HG02798 (cell line): ENCODE results near the gene MAP3K15.

Source experiments
- ATAC-seq: cut with Tn5 transposase; IDR thresholded peaks from one replicate; pipeline ENCODE4 v1.9.1; 2021; ENCODE audit warnings: mild to moderate bottlenecking; ENCODE audit not compliant: unreplicated experiment, poor library complexity

The MAP3K15 gene

DNA sequence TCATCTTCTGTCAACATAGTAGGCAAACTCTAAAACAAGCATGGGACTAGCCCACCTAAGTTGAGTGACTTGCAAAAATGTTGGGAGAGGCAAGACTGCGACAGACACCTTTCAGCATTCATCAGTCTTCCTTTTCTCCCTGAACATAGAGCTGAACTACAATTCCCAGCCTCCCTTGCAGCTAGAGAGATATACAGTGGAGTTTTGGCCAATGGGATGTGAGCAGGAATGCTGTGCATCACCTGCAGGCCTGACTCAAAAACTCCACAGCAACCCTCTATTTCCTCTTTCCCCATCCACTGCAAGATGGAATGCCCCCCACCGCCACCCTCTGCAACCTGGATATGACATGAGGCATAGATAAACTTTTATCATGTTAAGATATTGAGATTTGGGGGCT lies 105.0 kb downstream of the MAP3K15 start:
- no peak for ATAC-seq

DNA sequence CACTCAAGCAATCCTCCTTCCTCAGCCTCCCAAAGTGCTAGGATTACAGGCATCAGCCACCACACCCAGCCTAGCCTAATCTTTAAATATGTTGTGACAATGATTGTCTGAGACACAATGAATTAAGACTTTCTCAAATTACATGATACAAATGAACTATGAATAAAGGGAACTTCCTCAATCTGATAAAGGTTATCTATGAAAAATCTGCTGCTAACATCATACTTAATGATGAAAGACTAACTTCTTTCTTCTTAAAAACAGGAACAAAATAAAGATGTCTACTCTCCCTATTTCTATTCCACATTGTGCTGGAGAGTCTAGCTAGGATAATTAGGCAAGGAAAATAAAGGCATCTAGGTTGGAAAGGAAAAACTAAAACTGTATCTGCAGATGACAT lies 111.6 kb downstream of the MAP3K15 start:
- no peak for ATAC-seq

DNA sequence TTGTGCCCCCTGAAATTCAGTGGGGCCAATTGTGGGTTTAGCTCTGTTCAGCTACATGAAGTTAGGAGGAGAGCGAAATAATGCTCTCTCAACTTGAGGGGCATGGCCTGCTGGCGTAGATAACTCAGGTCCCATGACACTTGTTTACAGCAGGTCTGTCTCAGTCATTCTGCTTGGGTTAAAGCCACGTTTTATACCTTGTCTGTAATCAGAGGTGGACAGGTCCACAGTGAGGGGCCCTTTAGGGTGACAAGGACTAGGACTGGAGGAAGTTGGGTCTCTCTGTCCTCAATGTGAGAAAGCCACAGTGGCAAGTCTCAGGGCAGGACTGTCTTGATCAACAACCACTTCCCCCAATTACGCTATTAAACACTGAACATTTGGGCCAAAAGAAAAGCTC lies 122.6 kb downstream of the MAP3K15 start:
- no peak for ATAC-seq

DNA sequence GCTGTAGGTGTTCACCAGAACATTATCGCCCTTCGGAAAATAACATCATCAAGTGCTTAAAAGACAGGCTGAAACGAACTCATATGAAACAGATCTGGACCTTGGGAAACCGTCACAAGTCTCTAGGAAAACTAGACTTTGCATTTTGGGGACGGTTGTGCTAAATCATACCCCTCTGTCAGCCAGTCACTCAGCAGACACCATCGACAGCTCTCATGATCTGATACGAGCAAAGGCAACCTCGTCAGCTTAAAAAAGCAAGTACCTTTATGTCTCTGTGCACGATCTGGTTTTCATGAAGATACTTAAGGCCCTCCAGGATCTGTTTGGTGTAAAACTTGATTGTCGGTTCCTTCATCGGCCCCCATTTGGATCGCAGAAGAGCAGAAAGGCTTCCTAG lies 123.2 kb downstream of the MAP3K15 start:
- no peak for ATAC-seq

DNA sequence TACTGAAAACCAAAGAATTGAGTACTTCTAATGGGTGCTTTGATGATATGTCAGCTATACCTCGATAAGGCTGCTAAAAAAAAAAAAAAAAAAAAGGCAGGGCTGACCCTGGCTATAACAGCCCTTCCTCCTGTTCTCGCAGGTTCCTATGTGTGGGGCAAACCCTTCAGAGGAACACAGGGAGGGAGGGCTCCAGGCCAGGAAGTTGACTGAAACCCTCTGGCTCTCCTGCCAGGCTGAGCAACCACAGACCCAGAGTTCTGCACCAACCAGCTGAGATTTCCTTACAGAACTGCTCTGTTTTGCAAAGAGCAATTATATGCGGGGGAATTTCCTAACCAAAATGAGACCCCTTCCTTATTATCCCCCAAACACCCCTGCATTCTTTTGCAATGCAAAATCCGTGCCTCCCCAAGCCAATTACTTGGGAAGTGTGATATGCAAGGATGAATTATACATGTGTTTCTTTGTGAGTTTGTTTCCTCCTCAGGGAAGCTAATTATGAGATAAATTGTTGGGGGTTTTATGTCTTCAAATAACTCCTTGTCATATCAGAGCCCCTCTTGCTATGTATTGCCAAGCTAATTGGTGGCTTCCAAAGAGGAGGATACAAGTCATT lies 126.0 kb downstream of the MAP3K15 start:
- ATAC-seq = no peak

DNA sequence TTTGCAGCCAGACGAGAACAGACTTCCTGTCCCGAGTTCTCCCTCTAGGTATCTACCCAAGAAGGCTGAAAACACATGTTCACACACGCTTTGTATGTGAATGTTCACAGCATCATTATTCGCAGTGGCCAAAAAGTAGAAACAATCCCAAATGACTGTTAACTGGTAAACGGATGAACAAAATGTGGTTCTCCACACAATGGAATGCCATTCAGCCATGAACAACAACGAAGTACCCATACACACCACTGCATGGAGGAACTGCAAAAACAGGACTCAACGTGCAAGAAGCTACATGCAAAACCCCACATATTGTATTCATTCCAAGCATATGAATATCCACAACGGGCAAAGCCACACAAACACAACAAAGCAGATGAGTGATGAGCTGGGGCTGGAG lies 126.6 kb downstream of the MAP3K15 start:
- no peak for ATAC-seq

DNA sequence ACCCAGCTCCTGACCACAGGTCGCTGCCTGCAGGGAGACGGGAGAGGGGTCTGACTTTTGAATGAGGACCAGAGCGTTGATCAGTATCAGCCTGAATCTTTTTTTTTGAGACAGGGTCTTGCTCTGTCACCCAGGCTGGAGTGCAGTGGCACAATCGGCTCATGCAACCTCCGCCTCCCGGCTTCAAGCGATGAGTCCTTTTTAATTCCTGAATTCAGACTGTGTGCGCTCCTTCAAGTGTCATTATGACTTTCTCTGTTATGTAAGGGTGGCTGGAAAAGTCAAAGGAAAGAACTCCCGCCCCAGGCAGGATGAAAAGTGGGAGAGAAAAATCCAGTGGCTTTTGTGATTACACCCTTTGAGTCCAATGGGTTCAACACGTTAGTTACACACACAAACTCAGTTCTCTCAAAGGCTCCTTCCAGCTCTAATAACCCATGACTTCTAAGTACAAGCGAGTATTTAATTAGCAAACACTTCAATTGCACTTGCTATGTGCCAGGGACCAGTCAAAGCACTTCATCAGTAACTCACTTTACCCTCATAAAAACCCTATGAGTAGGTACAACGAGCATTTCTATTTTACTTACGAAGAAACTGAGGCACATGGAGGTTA lies 127.1 kb downstream of the MAP3K15 start:
- ATAC-seq = no peak

DNA sequence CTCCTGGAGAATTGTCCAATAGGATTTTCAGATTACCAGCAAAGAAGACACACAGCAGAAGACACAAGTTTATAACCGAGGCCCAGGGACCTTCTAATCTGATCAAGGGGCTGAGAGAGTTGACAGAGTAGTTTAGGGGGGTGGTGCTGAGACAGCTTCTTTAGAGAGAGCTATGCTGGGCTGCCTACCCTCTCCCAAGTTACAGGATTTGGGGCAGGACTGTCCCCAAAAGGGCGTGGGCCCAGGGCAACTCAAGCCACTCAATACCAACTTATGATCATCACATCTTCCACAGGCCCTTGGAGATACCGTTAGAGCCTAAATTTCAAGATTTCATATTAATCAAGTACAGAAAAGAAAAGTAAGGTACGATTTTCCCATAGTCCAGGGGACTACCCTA lies 128.6 kb downstream of the MAP3K15 start:
- no peak for ATAC-seq

DNA sequence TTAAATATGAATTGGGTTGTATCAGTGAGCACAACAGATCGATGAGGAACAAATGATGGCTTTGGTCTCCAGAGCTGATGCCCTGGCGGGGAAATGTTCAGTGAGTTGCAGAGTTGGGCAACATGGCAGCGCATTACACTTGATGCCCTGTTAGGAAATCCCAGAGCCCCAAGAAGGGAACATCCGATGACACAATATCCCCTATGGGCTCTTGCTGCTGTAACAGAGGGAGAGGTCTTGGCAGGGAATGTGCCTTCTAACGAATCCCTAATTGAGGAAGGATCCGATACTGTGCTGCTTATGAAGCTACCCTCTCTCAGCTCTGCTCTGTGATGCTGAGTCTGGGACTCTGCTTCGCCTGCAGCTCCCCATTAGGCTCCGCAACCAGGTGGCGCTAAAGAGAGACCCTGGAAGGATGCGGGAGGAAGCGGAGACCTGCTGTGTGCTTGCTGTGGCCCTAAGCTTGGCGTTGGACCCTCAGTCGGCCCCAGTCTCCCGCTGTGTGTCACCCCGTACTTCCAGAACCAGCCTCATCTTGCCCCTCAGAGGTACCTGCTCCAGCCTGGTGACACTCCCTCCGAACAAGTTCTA lies 132.7 kb downstream of the MAP3K15 start:
- peak; percentile 65 for ATAC-seq

DNA sequence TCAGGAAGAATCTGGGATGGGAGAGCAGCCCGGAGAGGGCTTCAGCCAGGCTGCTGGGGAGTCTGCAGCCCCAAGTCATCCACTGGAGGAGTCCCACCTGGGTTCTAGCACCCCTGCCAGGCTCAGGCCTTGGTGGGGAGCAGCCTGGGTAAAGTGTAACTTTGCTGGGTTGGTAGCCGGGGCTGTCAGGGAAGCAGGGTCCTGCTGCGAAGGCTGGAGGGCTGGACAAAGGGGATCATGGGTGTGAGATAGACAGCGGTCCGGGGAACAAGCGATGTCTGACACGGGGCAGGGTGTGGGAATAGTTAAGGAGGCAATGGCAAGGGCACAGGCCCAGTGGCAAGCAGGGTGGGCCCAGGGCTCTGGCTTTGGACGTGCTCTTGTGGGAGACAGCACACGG lies 134.0 kb downstream of the MAP3K15 start:
- no peak for ATAC-seq

DNA sequence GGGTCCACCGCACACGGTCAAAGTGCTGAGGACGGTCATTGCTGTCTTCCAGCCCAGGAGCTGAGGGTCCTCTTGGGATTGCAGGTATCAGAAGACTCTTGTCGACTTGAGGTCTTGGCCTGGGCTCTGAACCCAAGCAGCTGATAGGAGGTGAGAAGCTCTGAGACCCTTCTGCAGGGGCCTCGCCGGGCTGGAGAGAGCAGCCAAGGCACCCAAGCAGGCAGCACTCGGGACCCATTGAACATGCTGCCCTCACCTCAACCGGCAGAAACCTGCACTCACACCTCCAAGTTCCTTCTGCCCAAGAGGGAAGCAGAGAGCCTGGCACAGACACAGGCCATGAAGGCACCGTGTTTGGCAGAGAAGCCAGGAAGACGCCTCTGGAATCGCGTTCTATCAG lies 137.5 kb downstream of the MAP3K15 start:
- ATAC-seq = no peak

DNA sequence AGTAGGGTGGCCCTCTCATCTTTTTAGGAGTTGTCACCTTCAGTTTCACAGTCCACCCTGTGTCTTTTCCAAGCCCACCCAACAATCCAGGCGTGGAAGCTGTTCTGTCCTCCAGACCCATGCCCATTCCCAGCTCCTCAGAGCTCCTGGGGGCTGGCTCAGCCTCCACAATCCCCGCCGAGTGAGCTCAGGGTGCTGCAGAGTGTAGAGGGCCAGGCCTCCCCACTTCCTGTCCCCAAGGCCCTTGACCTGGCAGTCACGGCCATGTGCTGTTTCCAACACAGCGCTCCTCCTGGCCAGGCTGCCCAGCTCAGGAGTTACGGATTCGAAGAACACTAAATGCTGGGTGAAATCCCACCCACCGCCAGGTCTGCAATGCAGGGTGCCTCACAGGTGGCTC lies 139.8 kb downstream of the MAP3K15 start:
- no peak for ATAC-seq

DNA sequence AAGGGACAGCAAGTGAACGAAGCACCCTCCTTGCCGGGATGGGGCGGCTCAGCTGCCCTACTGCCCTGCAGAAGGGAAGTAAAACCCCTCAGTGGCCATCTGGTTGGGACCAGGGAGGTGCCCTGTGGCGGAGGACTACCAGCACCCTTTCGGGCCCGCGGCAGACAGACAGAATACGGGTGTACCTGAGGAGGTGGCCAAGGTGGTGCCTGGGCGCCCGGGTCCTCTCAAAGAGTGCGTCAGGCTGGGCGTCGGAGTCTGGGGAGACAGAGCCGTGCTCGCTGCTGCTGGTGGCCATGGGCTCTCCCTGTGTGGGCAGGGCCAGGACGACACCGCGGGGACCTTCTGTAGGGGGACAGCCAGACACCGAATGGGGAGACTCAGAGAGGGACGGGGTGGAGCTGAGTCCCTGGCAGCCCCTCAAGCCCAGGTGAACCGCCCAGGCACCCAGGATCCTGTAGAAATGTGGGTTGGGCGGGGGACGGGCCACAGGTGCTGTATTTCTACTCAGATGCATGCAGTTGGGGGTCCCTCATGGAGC lies 141.9 kb downstream of the MAP3K15 start:
- no peak for ATAC-seq

DNA sequence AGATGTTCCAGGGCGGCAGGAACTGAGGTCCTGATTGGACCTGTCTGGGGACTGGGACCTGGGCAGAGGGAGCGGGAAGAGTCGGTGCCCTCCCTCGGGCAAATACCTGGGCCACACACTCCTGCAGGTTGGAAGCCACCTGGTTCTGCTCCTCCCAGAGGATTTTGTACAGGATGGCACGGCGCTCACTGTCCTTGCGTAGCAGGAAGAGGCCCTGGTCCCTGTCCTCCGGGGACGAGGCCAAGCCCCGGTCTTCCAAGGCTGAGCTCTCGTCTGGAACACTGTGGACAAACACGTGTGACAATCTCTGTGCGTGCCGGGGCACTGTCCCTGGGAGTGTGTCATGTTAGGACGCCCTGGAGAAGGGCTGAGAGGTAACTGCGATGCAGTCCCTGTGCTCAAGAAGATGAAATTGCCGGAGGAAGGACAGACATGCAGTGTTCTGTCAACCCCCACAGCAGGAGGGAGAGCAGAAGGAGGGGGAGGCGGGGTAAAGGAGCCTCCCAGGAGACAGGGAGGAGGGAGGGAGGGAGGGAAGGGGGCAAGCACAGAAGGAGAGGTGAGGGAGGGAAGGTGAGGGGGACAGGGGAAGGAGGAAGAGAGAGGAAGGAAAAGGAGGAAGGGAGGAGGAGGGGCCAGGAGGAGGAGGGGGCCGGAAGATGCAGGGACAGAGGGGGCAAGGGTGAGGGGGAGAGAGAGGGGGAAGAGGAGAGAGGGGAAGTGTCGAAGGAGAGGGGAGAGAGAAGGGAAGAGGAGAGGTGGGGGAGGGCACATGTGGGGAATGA lies 142.6 kb downstream of the MAP3K15 start:
- peak; percentile 26 for ATAC-seq

DNA sequence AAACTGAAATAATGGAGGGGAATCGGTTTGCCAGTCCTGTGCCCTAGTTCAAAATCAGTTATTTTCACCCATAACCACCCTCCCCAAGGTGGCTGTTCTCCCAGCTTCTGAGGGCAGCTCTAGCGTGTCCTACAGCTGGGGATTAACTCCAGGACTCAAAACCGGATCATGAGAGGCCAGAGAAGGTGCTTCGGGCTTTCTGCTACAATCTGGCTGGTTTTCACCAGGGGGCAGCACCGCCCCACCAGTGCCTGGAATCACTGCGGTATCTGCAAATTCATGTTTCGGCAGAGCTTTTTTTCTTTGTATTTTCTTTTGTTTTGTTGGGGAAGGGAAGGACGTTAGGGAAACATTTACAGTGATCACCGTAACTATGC lies 143.2 kb downstream of the MAP3K15 start:
- peak; percentile 69 for ATAC-seq

DNA sequence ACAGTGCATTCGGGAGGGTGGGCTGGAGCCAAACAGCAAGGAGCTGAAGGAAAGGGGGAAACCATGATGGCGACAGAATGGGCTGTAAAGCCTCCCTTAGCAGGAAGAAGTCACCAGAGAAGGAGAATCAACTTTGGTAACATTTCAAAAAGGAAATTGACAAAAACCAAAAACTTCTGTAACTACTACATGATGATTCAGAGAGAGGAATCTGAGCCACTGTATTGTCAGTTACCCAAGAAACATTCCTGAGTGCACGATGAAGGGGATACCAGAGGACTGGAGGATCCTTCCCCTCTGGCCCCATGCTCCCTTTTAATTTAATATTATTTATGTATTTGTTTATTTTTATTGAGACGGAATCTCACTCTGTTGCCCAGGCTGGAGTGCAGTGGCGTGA lies 145.2 kb downstream of the MAP3K15 start:
- ATAC-seq = no peak

DNA sequence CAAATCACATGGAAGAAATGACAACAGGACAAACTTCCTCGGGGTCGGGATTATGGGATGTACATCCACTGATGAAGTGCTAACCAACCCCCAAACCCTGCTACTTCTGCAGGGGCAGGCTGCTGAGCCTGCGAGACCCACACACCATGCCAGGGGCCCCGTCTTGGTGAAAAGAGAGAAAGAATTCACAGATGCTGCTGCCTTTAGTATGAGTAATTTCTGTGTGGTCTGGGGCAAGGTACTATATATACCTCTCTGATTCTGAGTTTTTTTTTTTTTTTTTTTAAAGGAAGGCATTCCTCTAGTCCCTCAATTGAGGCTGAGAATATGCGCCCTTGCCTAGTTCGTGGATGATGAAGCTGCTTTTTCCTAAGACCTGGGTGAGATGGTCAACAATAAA lies 146.7 kb downstream of the MAP3K15 start:
- no peak for ATAC-seq

DNA sequence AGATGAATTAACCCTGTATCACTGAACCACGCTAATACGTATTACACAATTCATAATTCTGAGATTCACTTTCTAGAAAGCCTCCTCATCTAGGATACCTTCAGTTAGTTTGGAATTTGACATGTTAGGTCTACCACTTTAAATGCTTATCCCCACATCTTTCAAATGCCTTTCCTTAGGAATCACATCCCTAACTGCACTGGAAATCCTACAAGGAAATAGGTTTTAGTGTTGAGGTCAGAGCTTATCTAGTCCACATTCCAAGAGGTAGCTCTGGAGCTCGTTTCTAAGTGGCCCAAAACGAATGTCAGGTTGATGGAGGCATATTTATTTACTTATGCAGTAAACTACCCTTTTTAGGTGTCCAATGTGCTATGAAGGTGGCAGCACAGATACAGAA lies 153.6 kb downstream of the MAP3K15 start:
- no peak for ATAC-seq

DNA sequence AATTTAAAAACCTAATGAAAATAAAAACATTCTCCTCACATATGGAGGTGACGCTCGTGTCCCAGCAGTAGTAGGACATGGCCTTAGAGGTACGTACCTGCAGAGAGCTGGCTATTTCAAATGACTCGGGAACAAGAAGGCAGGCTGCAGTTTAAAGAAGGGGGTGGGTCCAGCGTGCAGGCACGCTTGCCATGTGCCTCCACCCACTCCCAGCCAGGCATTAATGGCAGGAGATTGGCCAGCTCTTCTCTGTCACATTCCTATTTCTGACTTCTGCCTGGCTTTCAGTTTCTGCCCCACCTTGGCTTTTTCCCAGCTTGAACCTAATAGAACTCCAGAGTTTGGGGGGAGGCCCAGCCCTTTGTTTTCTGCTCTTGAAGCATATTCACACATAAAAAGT lies 154.4 kb downstream of the MAP3K15 start:
- ATAC-seq = no peak

DNA sequence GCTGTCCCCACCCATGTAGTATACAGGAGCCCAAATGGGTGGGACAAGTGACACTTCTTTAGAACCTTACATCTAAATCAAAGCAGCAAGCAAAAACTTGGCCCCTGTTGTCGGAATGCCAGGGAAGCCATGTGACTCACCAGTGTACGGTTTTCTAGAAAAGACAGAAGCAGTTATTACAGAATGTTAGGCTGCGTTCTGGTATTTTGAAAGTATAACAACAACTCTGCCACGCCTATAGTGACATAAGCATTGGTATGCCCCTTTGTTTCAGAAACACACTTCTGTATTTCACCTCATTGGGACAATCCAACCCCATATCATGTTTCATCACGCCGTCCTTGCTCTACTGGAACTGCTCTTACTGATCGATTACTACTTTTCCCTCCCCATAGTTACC lies 156.8 kb downstream of the MAP3K15 start:
- ATAC-seq = no peak

DNA sequence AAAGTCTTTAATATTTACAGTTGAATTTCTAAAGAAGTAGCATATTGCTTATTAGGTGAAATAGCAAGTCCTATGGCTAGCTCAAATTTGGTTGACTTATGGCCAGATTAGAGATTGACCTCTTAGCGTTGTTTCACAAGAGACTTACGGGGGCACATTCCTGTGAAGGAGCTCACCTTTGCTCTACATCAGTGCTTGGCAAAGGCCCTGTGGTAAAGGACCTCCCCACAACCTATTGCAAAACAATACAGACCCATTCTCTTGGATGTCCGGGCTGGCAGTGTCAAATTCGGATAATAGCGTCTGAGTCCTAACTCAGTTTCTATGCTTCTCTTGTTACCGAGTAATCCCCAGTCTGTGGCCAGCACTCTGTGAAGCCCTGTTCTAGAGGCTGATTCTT lies 160.7 kb downstream of the MAP3K15 start:
- ATAC-seq = no peak
